Measurements from ENCODE around the gene BOLA1. TPM values are rescaled to one million over a fixed set of nuclear protein-coding genes. Genes with fewer than 3 reads are reported as not detected.
"Not testable (repeated sequence)": the region's sequence is repeated elsewhere in the genome, so short reads cannot be mapped to it uniquely, and the experiment has no call there.

The BOLA1 gene
- total RNA-seq, 2 donors from 2014 or later = 10.2 to 14.7 TPM

DNA sequence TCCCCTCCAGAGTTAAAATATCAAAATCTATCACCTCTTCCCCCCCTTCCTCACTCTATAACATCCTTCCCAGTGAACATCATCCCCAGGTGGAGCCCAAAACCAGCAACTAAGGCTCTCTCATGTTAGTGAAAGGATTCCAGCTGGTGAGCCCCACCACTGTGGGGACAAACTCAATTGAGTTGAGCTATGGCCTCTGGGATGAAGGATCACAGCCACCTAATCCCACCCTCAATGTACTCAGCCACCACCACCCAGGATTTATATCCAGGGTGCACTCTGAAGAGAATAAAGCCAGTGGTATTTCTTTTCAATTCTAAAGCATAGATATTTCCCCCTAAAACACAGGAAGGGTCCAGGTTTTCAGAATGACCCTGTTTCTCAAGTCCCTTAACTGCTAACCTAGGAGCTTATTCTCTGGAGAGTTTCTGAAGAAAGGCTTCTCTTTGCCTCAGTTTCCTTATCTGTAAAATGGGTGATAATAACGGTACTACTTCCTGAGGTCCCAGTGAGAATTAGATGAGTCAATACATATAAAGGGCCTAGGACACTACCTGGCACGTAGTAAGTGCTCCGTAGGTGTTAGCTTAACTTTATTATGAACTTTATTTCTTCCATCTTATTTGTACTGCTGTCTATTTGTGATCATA, 15.6 kb upstream of the BOLA1 start:
- 95 to 100% methylated on average over 1 to 3 of the region's 3 CpGs for WGBS, 2 experiments (ENCODE audit: insufficient coverage in 1 of 2, insufficient read length in 1 of 2)
- Mint-ChIP-seq H3K4me3 (no peak overlapping the region), H3K9me3 (no peaks in the 10 kb centered on the region), H3K27ac (no peak overlapping the region), H3K36me3 (ENCODE audit: low read depth) (no peaks in the 10 kb centered on the region), H3K4me1 (no peaks in the 10 kb centered on the region), H3K27me3 (ENCODE audit: insufficient read depth) (no peaks in the 10 kb centered on the region)
- Histone ChIP-seq H3K9ac (ENCODE audit: extremely low read depth, low read length, poor library complexity, severe bottlenecking) (no peak overlapping the region), H3K27ac (ENCODE audit: low read depth, low read length) (no peak overlapping the region), H3K27me3 (ENCODE audit: control insufficient read depth, insufficient read depth, low read length, poor library complexity, severe bottlenecking) (no peaks in the 10 kb centered on the region), H3K4me1 (ENCODE audit: control insufficient read depth, insufficient read depth, low read length) (no peaks in the 10 kb centered on the region), H3K36me3 (ENCODE audit: control insufficient read depth, insufficient read depth, low read length) (no peaks in the 10 kb centered on the region), H3K4me3 (ENCODE audit: low read length) (no peak overlapping the region), H3K9me3 (ENCODE audit: control insufficient read depth, low read length) (no peaks in the 10 kb centered on the region)
- TF ChIP-seq CTCF (conservative IDR thresholded peaks at IDR 0.05) = no peak
- DNase-seq = no peak

DNA sequence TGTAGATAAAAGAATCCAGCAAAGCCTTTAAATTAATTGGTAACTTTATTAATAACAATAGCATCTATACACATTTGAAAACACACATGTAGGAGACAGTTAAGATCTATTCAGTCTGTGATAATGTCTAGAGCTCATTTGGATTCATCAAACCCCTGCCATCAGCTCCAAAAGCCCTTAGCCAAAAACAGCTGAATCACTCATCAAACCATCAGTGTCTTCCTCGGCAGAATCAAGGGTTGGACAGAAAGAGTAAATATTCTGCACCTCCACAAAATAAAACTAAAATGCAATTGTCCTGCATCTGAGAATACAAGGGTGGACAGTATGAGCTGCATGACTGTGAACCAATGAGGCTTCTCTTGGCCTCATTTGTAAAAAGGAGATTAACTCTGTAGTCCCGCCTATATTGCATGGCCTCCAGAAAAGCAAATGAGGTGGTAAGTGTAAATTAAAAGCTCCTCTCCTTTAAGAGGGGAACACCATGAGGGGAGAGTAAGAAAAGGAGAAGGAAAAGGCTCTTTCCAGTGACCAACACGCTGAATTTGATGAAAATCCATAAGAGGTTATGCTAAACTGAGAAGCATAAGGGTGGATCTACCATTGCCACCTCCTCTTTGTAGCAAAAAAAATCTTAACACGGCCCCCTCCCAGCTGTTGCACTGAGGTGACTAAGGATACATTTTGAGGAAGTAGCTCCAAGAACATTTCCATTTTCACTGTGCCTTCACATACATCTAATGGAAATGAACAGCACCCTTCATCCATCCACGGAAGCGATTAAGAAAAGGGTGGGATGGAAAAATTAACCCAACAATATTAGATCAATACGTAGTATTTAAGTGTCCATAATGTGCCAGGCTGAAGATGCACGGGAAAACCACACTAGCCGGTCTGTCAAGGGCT, 14.7 kb upstream of the BOLA1 start:
- H3K9ac ChIP-seq (ENCODE audit: extremely low read depth, low read length, poor library complexity, severe bottlenecking) = peak overlapping the region; percentile 84
- TF ChIP-seq CTCF (conservative IDR thresholded peaks at IDR 0.05) = no peak
- 8 to 9% methylated on average over 4 to 9 of the region's 9 CpGs for WGBS, 2 experiments (ENCODE audit: insufficient coverage in 1 of 2, insufficient read length in 1 of 2)
- H3K27ac ChIP-seq (ENCODE audit: low read depth, low read length) = peak overlapping the region; percentile 98
- peak overlapping the region; percentile 89 for H3K4me3 ChIP-seq (ENCODE audit: low read length)
- no peaks in the 10 kb centered on the region for H3K36me3 ChIP-seq (ENCODE audit: control insufficient read depth, insufficient read depth, low read length)
- Mint-ChIP-seq H3K27me3 (ENCODE audit: insufficient read depth) (no peaks in the 10 kb centered on the region), H3K36me3 (ENCODE audit: low read depth) (no peaks in the 10 kb centered on the region), H3K9me3 (no peaks in the 10 kb centered on the region), H3K4me3 (no peak overlapping the region), H3K27ac (no peak overlapping the region), H3K4me1 (no peaks in the 10 kb centered on the region)
- no peaks in the 10 kb centered on the region for H3K4me1 ChIP-seq (ENCODE audit: control insufficient read depth, insufficient read depth, low read length)
- H3K27me3 ChIP-seq (ENCODE audit: control insufficient read depth, insufficient read depth, low read length, poor library complexity, severe bottlenecking) = no peaks in the 10 kb centered on the region
- peak; percentile 61 for DNase-seq
- no peaks in the 10 kb centered on the region for H3K9me3 ChIP-seq (ENCODE audit: control insufficient read depth, low read length)

DNA sequence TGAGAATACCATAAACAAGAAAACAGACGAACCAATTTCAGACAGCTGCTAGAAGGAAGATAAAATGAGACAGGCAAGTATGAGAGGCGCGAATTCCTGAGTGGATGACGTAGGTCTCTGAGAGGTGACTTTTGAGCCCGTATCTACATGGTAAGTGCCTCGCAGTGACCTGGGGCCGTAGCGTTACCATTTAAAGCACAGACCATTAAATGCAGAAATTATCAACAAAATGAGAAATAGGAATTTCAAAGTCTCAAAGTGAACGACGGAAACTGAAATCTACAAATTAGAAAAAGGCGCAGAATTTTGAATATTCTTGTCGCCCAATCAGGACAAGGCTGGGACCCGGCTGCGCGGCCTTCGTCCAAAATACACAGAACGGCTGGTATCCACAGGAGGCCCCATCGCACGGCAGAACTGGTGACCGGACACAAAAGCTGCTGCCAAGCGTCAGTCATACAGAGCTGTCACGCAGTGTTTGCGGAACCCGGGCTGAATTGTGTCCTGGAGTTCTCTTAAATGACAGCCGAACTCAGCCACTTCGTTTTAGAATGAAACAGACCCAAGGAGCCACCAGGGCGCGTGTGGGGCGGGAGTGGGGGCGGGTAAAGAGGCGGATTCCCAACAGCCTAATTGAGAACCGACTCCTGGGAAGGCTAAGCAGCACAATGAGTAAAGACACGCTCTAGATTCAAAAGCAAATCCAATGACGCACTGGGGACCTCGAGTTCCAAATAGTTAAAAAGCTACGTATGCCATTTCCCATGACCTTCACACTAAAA, 13.8 kb upstream of the BOLA1 start:
- H3K36me3 Mint-ChIP-seq (ENCODE audit: low read depth) = no peaks in the 10 kb centered on the region

DNA sequence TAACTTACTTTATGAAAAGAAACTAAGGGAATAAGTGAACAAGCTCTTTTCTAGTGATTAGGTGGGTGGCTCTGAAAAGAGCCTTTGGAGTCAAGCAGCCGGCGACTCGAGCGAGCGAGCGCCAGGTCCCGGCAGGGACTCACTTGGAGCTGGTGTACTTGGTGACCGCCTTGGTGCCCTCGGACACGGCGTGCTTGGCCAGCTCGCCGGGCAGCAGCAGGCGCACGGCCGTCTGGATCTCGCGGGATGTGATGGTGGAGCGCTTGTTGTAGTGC, 13.3 kb upstream of the BOLA1 start:
- not testable (repeated sequence) for H3K4me1 Mint-ChIP-seq

More for the DNA sequence above, 13.8 kb upstream of the BOLA1 start:
- H3K4me3 Mint-ChIP-seq = no peak overlapping the region
- DNase-seq = peak; percentile 88
- no peaks in the 10 kb centered on the region for H3K27me3 Mint-ChIP-seq (ENCODE audit: insufficient read depth)
- H3K27ac Mint-ChIP-seq = no peak overlapping the region
- WGBS, 2 experiments (ENCODE audit: insufficient coverage in 1 of 2, insufficient read length in 1 of 2) = 0% methylated on average over 29 to 36 of the region's 36 CpGs
- H3K9me3 Mint-ChIP-seq = no peaks in the 10 kb centered on the region
- no peaks in the 10 kb centered on the region for H3K27me3 ChIP-seq (ENCODE audit: control insufficient read depth, insufficient read depth, low read length, poor library complexity, severe bottlenecking)
- H3K27ac ChIP-seq (ENCODE audit: low read depth, low read length) = peak overlapping the region; percentile 98
- no peaks in the 10 kb centered on the region for H3K4me1 ChIP-seq (ENCODE audit: control insufficient read depth, insufficient read depth, low read length)
- peak overlapping the region; percentile 89 for H3K4me3 ChIP-seq (ENCODE audit: low read length)
- no peaks in the 10 kb centered on the region for H3K4me1 Mint-ChIP-seq
- H3K9me3 ChIP-seq (ENCODE audit: control insufficient read depth, low read length) = no peaks in the 10 kb centered on the region
- no peaks in the 10 kb centered on the region for H3K36me3 ChIP-seq (ENCODE audit: control insufficient read depth, insufficient read depth, low read length)
- peak overlapping the region; percentile 84 for H3K9ac ChIP-seq (ENCODE audit: extremely low read depth, low read length, poor library complexity, severe bottlenecking)
- no peak for TF ChIP-seq CTCF (conservative IDR thresholded peaks at IDR 0.05)

More for the DNA sequence above, 13.3 kb upstream of the BOLA1 start:
- H3K4me3 Mint-ChIP-seq; H3K27ac Mint-ChIP-seq; H3K9me3 Mint-ChIP-seq; H3K27me3 ChIP-seq (ENCODE audit: control insufficient read depth, insufficient read depth, low read length, poor library complexity, severe bottlenecking); H3K9me3 ChIP-seq (ENCODE audit: control insufficient read depth, low read length); H3K27me3 Mint-ChIP-seq (ENCODE audit: insufficient read depth); H3K36me3 ChIP-seq (ENCODE audit: control insufficient read depth, insufficient read depth, low read length); H3K36me3 Mint-ChIP-seq (ENCODE audit: low read depth); H3K4me1 ChIP-seq (ENCODE audit: control insufficient read depth, insufficient read depth, low read length): not testable (repeated sequence)
- Histone ChIP-seq H3K27ac (ENCODE audit: low read depth, low read length) (peak overlapping the region; percentile 98), H3K4me3 (ENCODE audit: low read length) (peak overlapping the region; percentile 89), H3K9ac (ENCODE audit: extremely low read depth, low read length, poor library complexity, severe bottlenecking) (peak overlapping the region; percentile 84)
- peak; percentile 47 for DNase-seq
- 0% methylated on average over 7 to 19 of the region's 19 CpGs for WGBS, 2 experiments (ENCODE audit: insufficient coverage in 1 of 2, insufficient read length in 1 of 2)

Data from endodermal cell (in vitro differentiated cells).